Nephron progenitor cell (in vitro differentiated cells): ENCODE data around the gene LRIG1.

ENCODE experiments used
- DNase-seq: peaks from one replicate; pipeline ENCODE4 v3.0.0; 2021
- H3K27ac Mint-ChIP-seq: 2 replicates; pipeline ENCODE4 v1.8.0; 2021; ENCODE audit warnings: mild to moderate bottlenecking, moderate library complexity, mixed read lengths
- H3K27me3 Mint-ChIP-seq: 2 replicates; pipeline ENCODE4 v1.8.0; 2021; ENCODE audit warnings: mild to moderate bottlenecking, low read depth, mixed read lengths; ENCODE audit not compliant: poor library complexity
- H3K36me3 Mint-ChIP-seq: 2 replicates; pipeline ENCODE4 v1.8.0; 2021; ENCODE audit warnings: low read depth, mixed read lengths
- H3K4me1 Mint-ChIP-seq: 2 replicates; pipeline ENCODE4 v1.8.0; 2021; ENCODE audit warnings: mixed read lengths
- H3K4me3 Mint-ChIP-seq: 2 replicates; pipeline ENCODE4 v1.8.0; 2021; ENCODE audit warnings: mild to moderate bottlenecking, moderate library complexity, mixed read lengths
- H3K9me3 Mint-ChIP-seq: 2 replicates; pipeline ENCODE4 v1.8.0; 2021; ENCODE audit warnings: mild to moderate bottlenecking, moderate library complexity, mixed read lengths
- CTCF ChIP-seq: fragments of 200-600 bp; sonication (generic); IDR thresholded peaks from 2 replicates; pipeline ENCODE4 v1.5.0; 2021; ENCODE audit warnings: antibody characterized with exemption

LRIG1 gene

GRCh38 chr3:66433522-66433782 lies 67.4 kb downstream of the LRIG1 start:
- H3K27ac Mint-ChIP-seq, result no peak overlapping the region
- H3K36me3 Mint-ChIP-seq, result peaks cover 42% of the 10 kb centered on the region
- no peak for TF ChIP-seq CTCF
- no peak for DNase-seq
- H3K27me3 Mint-ChIP-seq, result peaks cover 4% of the 10 kb centered on the region
- peaks cover 69% of the 10 kb centered on the region for H3K4me1 Mint-ChIP-seq
- H3K4me3 Mint-ChIP-seq, result no peak overlapping the region
- H3K9me3 Mint-ChIP-seq, result no peaks in the 10 kb centered on the region

- H3K9me3 Mint-ChIP-seq, result no peaks in the 10 kb centered on the region
- TF ChIP-seq CTCF, result no peak
- no peak for DNase-seq
- peaks cover 4% of the 10 kb centered on the region for H3K27me3 Mint-ChIP-seq
- peaks cover 42% of the 10 kb centered on the region for H3K36me3 Mint-ChIP-seq
- H3K4me3 Mint-ChIP-seq, result no peak overlapping the region
- H3K4me1 Mint-ChIP-seq, result peaks cover 74% of the 10 kb centered on the region
- H3K27ac Mint-ChIP-seq, result no peak overlapping the region
These were observed 67.9 kb downstream of the LRIG1 start for GRCh38 chr3:66432767-66433521.

GRCh38 chr3:66432041-66432766 lies 68.6 kb downstream of the LRIG1 start:
- H3K27ac Mint-ChIP-seq, result no peak overlapping the region
- peaks cover 38% of the 10 kb centered on the region for H3K36me3 Mint-ChIP-seq
- peaks cover 4% of the 10 kb centered on the region for H3K27me3 Mint-ChIP-seq
- H3K4me1 Mint-ChIP-seq, result peaks cover 74% of the 10 kb centered on the region
- H3K9me3 Mint-ChIP-seq, result no peaks in the 10 kb centered on the region
- H3K4me3 Mint-ChIP-seq, result no peak overlapping the region
- no peak for TF ChIP-seq CTCF
- DNase-seq, result no peak

GRCh38 chr3:66431494-66431893 lies 69.3 kb downstream of the LRIG1 start:
- Mint-ChIP-seq H3K4me3 (no peak overlapping the region), H3K27me3 (peaks cover 4% of the 10 kb centered on the region), H3K4me1 (peaks cover 74% of the 10 kb centered on the region), H3K9me3 (no peaks in the 10 kb centered on the region), H3K27ac (no peak overlapping the region), H3K36me3 (peaks cover 42% of the 10 kb centered on the region)
- no peak for DNase-seq
- TF ChIP-seq CTCF, result no peak

- Mint-ChIP-seq H3K27ac (peak overlapping the region; percentile 71), H3K9me3 (no peaks in the 10 kb centered on the region), H3K27me3 (no peaks in the 10 kb centered on the region), H3K4me3 (no peak overlapping the region), H3K36me3 (peaks cover 44% of the 10 kb centered on the region), H3K4me1 (peaks cover 74% of the 10 kb centered on the region)
- no peak for TF ChIP-seq CTCF
- no peak for DNase-seq
These were observed 69.9 kb downstream of the LRIG1 start for GRCh38 chr3:66430876-66431275.

- H3K27me3 Mint-ChIP-seq, result no peaks in the 10 kb centered on the region
- TF ChIP-seq CTCF, result no peak
- H3K27ac Mint-ChIP-seq, result peak overlapping the region; percentile 89
- peaks cover 8% of the 10 kb centered on the region for H3K9me3 Mint-ChIP-seq
- peak; percentile 44 for DNase-seq
- H3K36me3 Mint-ChIP-seq, result peaks cover 38% of the 10 kb centered on the region
- peaks cover 77% of the 10 kb centered on the region for H3K4me1 Mint-ChIP-seq
- peak overlapping the region; percentile 9 for H3K4me3 Mint-ChIP-seq
These were observed 72.1 kb downstream of the LRIG1 start for GRCh38 chr3:66428733-66429132.
